Lower lobe of right lung (tissue), 2 donors: ENCODE results near the gene LMO4. TPM values are rescaled to one million over a fixed set of nuclear protein-coding genes. Genes with fewer than 3 reads are reported as not detected.

Experiments
- ATAC-seq, 2 donors: fragments of 200-7000 bp; cut with Tn5 transposase; one replicate each; pipeline ENCODE4 v1.9.1; 2020 to 2022; ENCODE audit warnings: mild to moderate bottlenecking in 2 of 2, moderate library complexity in 2 of 2
- DNase-seq: peaks from one replicate; pipeline ENCODE4 v3.0.0-alpha.2; 2020
- H3K27ac ChIP-seq: fragments of 200-600 bp; one replicate; pipeline ENCODE4 v1.8.0; 2022
- H3K27me3 ChIP-seq: fragments of 200-600 bp; one replicate; pipeline ENCODE4 v1.8.0; 2022; ENCODE audit warnings: low read depth
- H3K36me3 ChIP-seq: fragments of 200-600 bp; one replicate; pipeline ENCODE4 v1.8.0; 2022; ENCODE audit warnings: mild to moderate bottlenecking
- H3K4me1 ChIP-seq: fragments of 200-600 bp; one replicate; pipeline ENCODE4 v1.8.0; 2022
- H3K4me3 ChIP-seq: fragments of 200-600 bp; one replicate; pipeline ENCODE4 v1.8.0; 2022; ENCODE audit warnings: mild to moderate bottlenecking
- H3K9me3 ChIP-seq: fragments of 200-600 bp; one replicate; pipeline ENCODE4 v1.8.0; 2022
- CTCF ChIP-seq: fragments of 200-600 bp; IDR thresholded peaks from one replicate; pipeline ENCODE4 v1.8.0; 2022; ENCODE audit warnings: antibody characterized with exemption, mild to moderate bottlenecking
- intact Hi-C: fragments of 100-400 bp; cut with DNase I; formaldehyde crosslinking; loops from one replicate; pipeline ENCODE4 v1.11.0; 2022
- total RNA-seq: library from RNA; stranded (reverse); fragmentation: NEBNext Ultra II Directional; extraction: Animal tissue kit (Norgen Biotek cat#: 25700); gene quantifications from one replicate; pipeline ENCODE4 v1.2.1, GENCODE V29; 2021
- donor health status: DM: no; HTN: yes; CAD: no; lungs with severe emphysema.

The LMO4 gene
- total RNA-seq, 1 donor from 2014 or later, result 53.0 TPM

GRCh38 chr1:87344231-87344630 is 15.6 kb downstream of the LMO4 start:
- H3K27me3 ChIP-seq, result no peaks in the 10 kb centered on the region
- ATAC-seq (no peak), DNase-seq (no peak)
- no peak for TF ChIP-seq CTCF
- no peak overlapping the region for H3K27ac ChIP-seq
- no peak overlapping the region for H3K4me3 ChIP-seq
- intact Hi-C loops, result no loop called here
- no peaks in the 10 kb centered on the region for H3K9me3 ChIP-seq
- H3K4me1 ChIP-seq, result peaks cover 7% of the 10 kb centered on the region
- peaks cover 62% of the 10 kb centered on the region for H3K36me3 ChIP-seq

- Histone ChIP-seq H3K27ac (no peak overlapping the region), H3K4me3 (no peak overlapping the region), H3K9me3 (no peaks in the 10 kb centered on the region), H3K27me3 (no peaks in the 10 kb centered on the region), H3K36me3 (peaks cover 42% of the 10 kb centered on the region), H3K4me1 (peaks cover 7% of the 10 kb centered on the region)
- no peak for ATAC-seq
- no peak for DNase-seq
- intact Hi-C loops, result no loop called here
- TF ChIP-seq CTCF, result no peak
Measured at GRCh38 chr1:87346130-87346814, 17.6 kb downstream of the LMO4 start.

- H3K9me3 ChIP-seq, result no peaks in the 10 kb centered on the region
- DNase-seq, result no peak
- no peak for TF ChIP-seq CTCF
- ATAC-seq, result no peak
- H3K36me3 ChIP-seq, result peaks cover 20% of the 10 kb centered on the region
- no peak overlapping the region for H3K27ac ChIP-seq
- no peaks in the 10 kb centered on the region for H3K27me3 ChIP-seq
- peaks cover 7% of the 10 kb centered on the region for H3K4me1 ChIP-seq
- intact Hi-C loops, result no loop called here
- H3K4me3 ChIP-seq, result no peak overlapping the region
Measured at GRCh38 chr1:87348341-87349019, 19.8 kb downstream of the LMO4 start.

GRCh38 chr1:87349036-87349435 is 20.4 kb downstream of the LMO4 start:
- no peak for TF ChIP-seq CTCF
- no peak for DNase-seq
- Histone ChIP-seq H3K27me3 (no peaks in the 10 kb centered on the region), H3K27ac (no peak overlapping the region), H3K36me3 (peaks cover 14% of the 10 kb centered on the region), H3K9me3 (no peaks in the 10 kb centered on the region), H3K4me1 (peaks cover 7% of the 10 kb centered on the region), H3K4me3 (no peak overlapping the region)
- intact Hi-C loops, result no loop called here
- ATAC-seq, result no peak

GRCh38 chr1:87355894-87356293 is 27.2 kb downstream of the LMO4 start:
- no peaks in the 10 kb centered on the region for H3K4me1 ChIP-seq

More at GRCh38 chr1:87355894-87356293, 27.2 kb downstream of the LMO4 start:
- DNase-seq (no peak), ATAC-seq (no peak)
- intact Hi-C loops, result no loop called here
- Histone ChIP-seq H3K4me3 (no peak overlapping the region), H3K9me3 (no peaks in the 10 kb centered on the region), H3K27ac (no peak overlapping the region), H3K36me3 (no peaks in the 10 kb centered on the region), H3K27me3 (no peaks in the 10 kb centered on the region)
- no peak for TF ChIP-seq CTCF
